K562 (cell line): Measurements from ENCODE around the gene HS3ST3A1. TPM values are rescaled to one million over a fixed set of nuclear protein-coding genes. Genes with fewer than 3 reads are reported as not detected.

Source experiments
- ATF3 ChIP-seq, 2 experiments: fragments of 450-650 bp in 1 of 2; sonication (generic) in 1 of 2; formaldehyde crosslinking in 1 of 2; IDR thresholded peaks in 1 of 2; conservative IDR thresholded peaks in 1 of 2; 2 replicates each; pipeline versions ENCODE4 v1.6.1 to v1.8.1; 2016 to 2023; ENCODE audit warnings: mild to moderate bottlenecking in 2 of 2, moderate library complexity in 2 of 2, inconsistent platforms in 1 of 2, missing genetic modification reagents in 1 of 2
- BCOR ChIP-seq: fragments of 450-650 bp; IDR thresholded peaks from 2 replicates; pipeline ENCODE4 v1.6.1; 2016
- CBX3 ChIP-seq, 2 experiments: IDR thresholded peaks; 1 replicate in 1 of 2; 2 replicates in 1 of 2; pipeline ENCODE4 v1.6.1; 2012; ENCODE audit warnings: inconsistent platforms in 2 of 2, low read length in 2 of 2, borderline replicate concordance in 1 of 2, control low read depth in 1 of 2
- ELF4 ChIP-seq: fragments of 450-650 bp; formaldehyde crosslinking; IDR thresholded peaks from 2 replicates; pipeline ENCODE4 v1.4.0; 2022; ENCODE audit warnings: missing genetic modification characterization
- EP400 ChIP-seq: fragments of 450-650 bp; IDR thresholded peaks from 2 replicates; pipeline ENCODE4 v1.6.1; 2017; ENCODE audit warnings: antibody characterized with exemption, mild to moderate bottlenecking, moderate library complexity
- GABPA ChIP-seq: fragments of 200-800 bp; sonication (Bioruptor generic); conservative IDR thresholded peaks from 2 replicates; pipeline ENCODE4 v1.6.1; 2016; ENCODE audit warnings: low read depth, missing genetic modification characterization, missing compliant biosample characterization
- HDAC3 ChIP-seq: fragments of 450-650 bp; IDR thresholded peaks from 2 replicates; pipeline ENCODE4 v1.6.1; 2018; ENCODE audit warnings: borderline replicate concordance, mild to moderate bottlenecking, moderate library complexity; ENCODE audit not compliant: partially characterized antibody
- KAT8 ChIP-seq: fragments of 450-650 bp; IDR thresholded peaks from 2 replicates; pipeline ENCODE4 v1.6.1; 2016; ENCODE audit warnings: low read depth, mild to moderate bottlenecking
- MCM7 ChIP-seq, 2 experiments: fragments of 450-650 bp; IDR thresholded peaks; 2 replicates each; pipeline ENCODE4 v1.6.1; 2016 to 2018
- MXI1 ChIP-seq: IDR thresholded peaks from 2 replicates; pipeline ENCODE4 v1.6.1; 2011; ENCODE audit warnings: low read depth, mild to moderate bottlenecking, improper control_type of control experiment, low read length
- NFE2 ChIP-seq: IDR thresholded peaks from 2 replicates; pipeline ENCODE4 v1.6.1; 2014; ENCODE audit warnings: antibody characterized with exemption, low read depth
- NRF1 ChIP-seq, 2 experiments: fragments of 450-650 bp; IDR thresholded peaks in 1 of 2; conservative IDR thresholded peaks in 1 of 2; 2 replicates each; pipeline ENCODE4 v1.6.1; 2014; ENCODE audit warnings: mild to moderate bottlenecking in 2 of 2
- RNF219 ChIP-seq: fragments of 250-450 bp; sonication (Bioruptor Pico); IDR thresholded peaks from 2 replicates; pipeline ENCODE4 v1.5.0; 2022; ENCODE audit warnings: mild to moderate bottlenecking
- SMARCE1 ChIP-seq: fragments of 450-650 bp; IDR thresholded peaks from 2 replicates; pipeline ENCODE4 v1.7.1; 2016; ENCODE audit warnings: mild to moderate bottlenecking
- SOX6 ChIP-seq: fragments of 450-650 bp; IDR thresholded peaks from 2 replicates; pipeline ENCODE4 v1.6.1; 2014; ENCODE audit warnings: mild to moderate bottlenecking
- SP1 ChIP-seq: sonication (generic); formaldehyde crosslinking; IDR thresholded peaks from 2 replicates; pipeline ENCODE4 v1.8.1; 2022; ENCODE audit warnings: mild to moderate bottlenecking, missing genetic modification reagents
- ZNF395 ChIP-seq: fragments of 200-800 bp; sonication (Bioruptor generic); IDR thresholded peaks from 2 replicates; pipeline ENCODE4 v1.6.1; 2017; ENCODE audit warnings: missing genetic modification characterization, missing compliant biosample characterization
- ZNF41 ChIP-seq: fragments of 250-450 bp; sonication (Bioruptor Pico); conservative IDR thresholded peaks from 2 replicates; pipeline ENCODE4 v1.4.0; 2020; ENCODE audit warnings: mild to moderate bottlenecking
- ZNF507 ChIP-seq: conservative IDR thresholded peaks from 2 replicates; pipeline ENCODE4 v1.6.1; 2017; ENCODE audit warnings: missing genetic modification characterization, missing compliant biosample characterization
- ZNF699 ChIP-seq: fragments of 250-450 bp; sonication (Bioruptor Pico); IDR thresholded peaks from 2 replicates; pipeline ENCODE4 v1.8.0; 2021; ENCODE audit warnings: mild to moderate bottlenecking, moderate library complexity; ENCODE audit not compliant: insufficient replicate concordance
- ZNF717 ChIP-seq: fragments of 250-450 bp; sonication (Bioruptor Pico); IDR thresholded peaks from 2 replicates; pipeline ENCODE4 v1.5.0; 2021
- ZNF785 ChIP-seq: fragments of 250-450 bp; sonication (Bioruptor Pico); IDR thresholded peaks from 2 replicates; pipeline ENCODE4 v1.4.0; 2020; ENCODE audit warnings: mild to moderate bottlenecking
- ZNF830 ChIP-seq: fragments of 250-450 bp; sonication (Bioruptor Pico); IDR thresholded peaks from 2 replicates; pipeline ENCODE4 v1.5.0; 2021; ENCODE audit warnings: mild to moderate bottlenecking
- polyA plus RNA-seq, 8 experiments: library from polyadenylated mRNA; depleted of rRNA in 4 of 8; stranded (reverse) in 5 of 8; unstranded in 3 of 8; fragments of >200 nt; fragmentation: Nextera tagmentation in 2 of 8; fragmentation: Illumina TruSeq in 1 of 8; extraction: Ambion mirVana in 2 of 8; extraction: Trizol in 1 of 8; gene quantifications; 2 replicates each; pipeline versions ENCODE4 v1.2.1 to v1.2.3, GENCODE V29; 2011 to 2014; ENCODE audit warnings: inconsistent platforms in 1 of 8, missing spikeins in 1 of 8
- total RNA-seq, 7 experiments: library from RNA; depleted of rRNA in 6 of 7; stranded (reverse); fragments of >200 nt in 6 of 7; fragmentation: Illumina TruSeq in 2 of 7; extraction: Trizol in 2 of 7; gene quantifications; 2 replicates each; pipeline versions ENCODE4 v1.2.1 to v1.2.3, GENCODE V29; 2011 to 2021; ENCODE audit warnings: low replicate concordance in 1 of 7
- TF ChIP-seq, protein P1 (sequence below), 3 experiments: IDR thresholded peaks in 2 of 3; conservative IDR thresholded peaks in 1 of 3; 2 replicates each; pipeline ENCODE4 v1.5.1; 2011 to 2012; ENCODE audit warnings: low read length in 3 of 3, mild to moderate bottlenecking in 3 of 3, control low read depth in 2 of 3, improper control_type of control experiment in 1 of 3, inconsistent platforms in 1 of 3, low read depth in 1 of 3, mixed read lengths in 1 of 3, moderate library complexity in 1 of 3; ENCODE audit not compliant: insufficient read depth in 2 of 3

HS3ST3A1 gene
- total and polyA plus RNA-seq, 9 of the 15 experiments (the other 6 are each of a cell fraction or from before 2014, with no cell fraction given): 0.25 to 14.8 (median 2.3) TPM

DNA sequence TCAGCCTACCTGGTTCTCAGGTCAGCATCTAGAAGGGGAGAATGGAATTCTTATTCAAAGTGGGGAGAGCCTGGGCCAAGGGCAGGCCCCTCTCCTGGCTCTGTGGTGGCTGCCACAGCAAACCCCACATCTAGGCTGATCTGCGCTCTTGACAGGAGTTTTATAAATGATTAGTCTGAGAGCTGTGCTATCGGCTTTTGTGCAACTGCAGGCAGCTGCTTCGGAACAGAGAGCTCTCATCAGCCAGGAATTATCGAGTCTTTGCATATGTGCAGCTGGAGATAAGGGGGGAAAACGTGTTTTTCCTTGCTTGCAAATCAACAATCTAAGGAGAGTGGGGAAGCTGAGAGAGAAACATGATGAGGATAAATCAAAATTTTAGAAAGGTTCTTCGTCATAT, 91.7 kb downstream of the HS3ST3A1 start (continued):
- TF ChIP-seq RNF219 (CRISPR knock-in tag): no peak
- 0 out of 2 replicates have a peak, but pooled peaks have one; percentile 42 for TF ChIP-seq MXI1
- TF ChIP-seq NFE2: peak; percentile 38; the same call in 1 of the 2 replicates
- TF ChIP-seq ATF3 (IDR thresholded peaks at IDR 0.05): peak; percentile 30; the same call in 1 of the 2 replicates
- TF ChIP-seq ATF3 (CRISPR knock-in tag; conservative IDR thresholded peaks at IDR 0.05): no peak
- peak; percentile 89; the same call in 1 of the 2 replicates for TF ChIP-seq ZNF395 (CRISPR knock-in tag)
- TF ChIP-seq ELF4 (CRISPR knock-in tag): peak; percentile 86
- 0 out of 2 replicates have a peak, but pooled peaks have one; percentile 26 for TF ChIP-seq SP1 (CRISPR knock-in tag)
- peak; percentile 32; the same call in 1 of the 2 replicates for TF ChIP-seq GABPA (tag)
- no peak; a peak in 1 of 4 replicates for TF ChIP-seq MCM7 (IDR thresholded peaks at IDR 0.05)
- TF ChIP-seq KAT8: no peak
- TF ChIP-seq, protein P1, sequence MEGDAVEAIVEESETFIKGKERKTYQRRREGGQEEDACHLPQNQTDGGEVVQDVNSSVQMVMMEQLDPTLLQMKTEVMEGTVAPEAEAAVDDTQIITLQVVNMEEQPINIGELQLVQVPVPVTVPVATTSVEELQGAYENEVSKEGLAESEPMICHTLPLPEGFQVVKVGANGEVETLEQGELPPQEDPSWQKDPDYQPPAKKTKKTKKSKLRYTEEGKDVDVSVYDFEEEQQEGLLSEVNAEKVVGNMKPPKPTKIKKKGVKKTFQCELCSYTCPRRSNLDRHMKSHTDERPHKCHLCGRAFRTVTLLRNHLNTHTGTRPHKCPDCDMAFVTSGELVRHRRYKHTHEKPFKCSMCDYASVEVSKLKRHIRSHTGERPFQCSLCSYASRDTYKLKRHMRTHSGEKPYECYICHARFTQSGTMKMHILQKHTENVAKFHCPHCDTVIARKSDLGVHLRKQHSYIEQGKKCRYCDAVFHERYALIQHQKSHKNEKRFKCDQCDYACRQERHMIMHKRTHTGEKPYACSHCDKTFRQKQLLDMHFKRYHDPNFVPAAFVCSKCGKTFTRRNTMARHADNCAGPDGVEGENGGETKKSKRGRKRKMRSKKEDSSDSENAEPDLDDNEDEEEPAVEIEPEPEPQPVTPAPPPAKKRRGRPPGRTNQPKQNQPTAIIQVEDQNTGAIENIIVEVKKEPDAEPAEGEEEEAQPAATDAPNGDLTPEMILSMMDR (IDR thresholded peaks at IDR 0.05 in 2 of 3, conservative IDR thresholded peaks at IDR 0.05 in 1 of 3; ENCODE audit: insufficient read depth in 2 of 3, low read depth in 1 of 3, low read length in 3 of 3): no peak
- TF ChIP-seq NRF1 (conservative IDR thresholded peaks at IDR 0.05 in 1 of 2, IDR thresholded peaks at IDR 0.05 in 1 of 2): peak; percentile 13 to 27; a peak in 2 of 4 replicates
- TF ChIP-seq BCOR: peak; percentile 73; the same call in 1 of the 2 replicates
- no peak for TF ChIP-seq ZNF785 (CRISPR knock-in tag)
- peak; percentile 52; the same call in 1 of the 2 replicates for TF ChIP-seq EP400
- TF ChIP-seq ZNF717 (CRISPR knock-in tag): no peak
- TF ChIP-seq SOX6: peak; percentile 93
- TF ChIP-seq ZNF830 (CRISPR knock-in tag): no peak
- 0 out of 2 replicates have a peak, but pooled peaks have one; percentile 67 for TF ChIP-seq ZNF41 (CRISPR knock-in tag)
- no peak for TF ChIP-seq ZNF507
- TF ChIP-seq ZNF699: no peak
- TF ChIP-seq CBX3 (IDR thresholded peaks at IDR 0.05; ENCODE audit: borderline replicate concordance in 1 of 2, low read length in 2 of 2): peak in 1 of 2 experiments; percentile 55; a peak in 1 of 3 replicates
- TF ChIP-seq HDAC3: peak; percentile 92
- TF ChIP-seq SMARCE1: peak; percentile 98
